H1 (cell line): ENCODE results near the gene PTPRG. TPM values are rescaled to one million over a fixed set of nuclear protein-coding genes. Genes with fewer than 3 reads are reported as not detected.

Experiments
- CTCF ChIA-PET: fragments of 300-600 bp; sonication (Branson Sonifier 250); formaldehyde crosslinking; loops from one replicate; lab custom pipeline; 2021; ENCODE audit not compliant: partially characterized antibody; lab: Charles Lee
- POLR2A ChIA-PET: fragments of 300-600 bp; sonication (Branson Sonifier 250); formaldehyde crosslinking; loops from one replicate; lab custom pipeline; 2021; ENCODE audit warnings: inconsistent platforms; ENCODE audit not compliant: partially characterized antibody; lab: Charles Lee
- DNase-seq, 2 experiments: peaks; one replicate each; pipeline versions ENCODE4 v3.0.0 to v3.0.0-alpha.2; 2010 to 2022; ENCODE audit warnings: low spot score in 2 of 2, low read depth in 1 of 2, mixed read lengths in 1 of 2
- FAIRE-seq: peaks from 2 replicates; lab custom pipeline; 2011; peaks lifted over from hg19 to GRCh38; lab: Jason Lieb, UNC
- H2AFZ ChIP-seq: 2 replicates; pipeline ENCODE4 v1.8.1; 2012; ENCODE audit warnings: low read length, inconsistent platforms
- H2AK5ac ChIP-seq: 2 replicates; pipeline ENCODE4 v1.6.1; 2013; ENCODE audit warnings: low read depth, low read length
- H2BK120ac ChIP-seq: replicated peaks from 2 replicates; pipeline ENCODE3; 2013; ENCODE audit warnings: low read depth, low read length, inconsistent platforms
- H2BK12ac ChIP-seq: 2 replicates; pipeline ENCODE4 v1.6.1; 2013; ENCODE audit warnings: low read depth, low read length
- H2BK15ac ChIP-seq: 2 replicates; pipeline ENCODE4 v1.6.1; 2013; ENCODE audit warnings: low read length
- H2BK20ac ChIP-seq: 2 replicates; pipeline ENCODE4 v1.6.1; 2013; ENCODE audit warnings: low read length
- H2BK5ac ChIP-seq: 2 replicates; pipeline ENCODE4 v1.6.1; 2013; ENCODE audit warnings: low read depth, low read length
- H3K14ac ChIP-seq: 2 replicates; pipeline ENCODE4 v1.6.1; 2013; ENCODE audit warnings: inconsistent platforms; ENCODE audit not compliant: insufficient read length
- H3K18ac ChIP-seq: 2 replicates; pipeline ENCODE4 v1.6.1; 2013; ENCODE audit warnings: low read length; ENCODE audit errors: extremely low read depth
- H3K23ac ChIP-seq: 2 replicates; pipeline ENCODE4 v1.6.1; 2013; ENCODE audit warnings: inconsistent platforms; ENCODE audit not compliant: insufficient read length
- H3K23me2 ChIP-seq: 2 replicates; pipeline ENCODE4 v1.6.1; 2013; ENCODE audit warnings: low read depth, low read length
- H3K27ac ChIP-seq: 2 replicates; pipeline ENCODE4 v1.6.1; 2011; ENCODE audit warnings: low read depth, low read length, inconsistent platforms
- H3K27me3 ChIP-seq, 4 experiments: replicated peaks in 1 of 4; 1 replicate in 1 of 4; 2 replicates in 3 of 4; pipeline versions ENCODE4 v1.6.1 to v1.8.1; 2011 to 2013; ENCODE audit warnings: low read length in 3 of 4, mild to moderate bottlenecking in 3 of 4, inconsistent platforms in 2 of 4, mixed read lengths in 2 of 4, moderate library complexity in 1 of 4; ENCODE audit not compliant: control insufficient read depth in 3 of 4, insufficient read depth in 3 of 4; ENCODE audit errors: extremely low read depth in 1 of 4
- H3K36me3 ChIP-seq, 4 experiments: 2 replicates each; pipeline versions ENCODE4 v1.6.1 to v1.8.1; 2011 to 2013; ENCODE audit warnings: mild to moderate bottlenecking in 4 of 4, low read length in 3 of 4, moderate library complexity in 2 of 4, control low read depth in 1 of 4, inconsistent platforms in 1 of 4; ENCODE audit not compliant: insufficient read depth in 4 of 4, control insufficient read depth in 2 of 4
- H3K4ac ChIP-seq: replicated peaks from 2 replicates; pipeline ENCODE3; 2013; ENCODE audit warnings: low read length, low read depth, mixed read lengths, inconsistent platforms; ENCODE audit not compliant: insufficient read length
- H3K4me1 ChIP-seq, 4 experiments: replicated peaks in 1 of 4; 1 replicate in 1 of 4; 2 replicates in 3 of 4; pipeline versions ENCODE4 v1.6.1 to v1.8.1; 2011 to 2013; ENCODE audit warnings: low read length in 3 of 4, inconsistent platforms in 2 of 4, mixed read lengths in 1 of 4; ENCODE audit not compliant: insufficient read depth in 4 of 4, control insufficient read depth in 3 of 4
- H3K4me2 ChIP-seq, 2 experiments: 2 replicates each; pipeline versions ENCODE4 v1.6.1 to v1.8.1; 2011 to 2013; ENCODE audit warnings: low read depth in 2 of 2, low read length in 2 of 2, control low read depth in 1 of 2, inconsistent platforms in 1 of 2, mild to moderate bottlenecking in 1 of 2; ENCODE audit not compliant: insufficient read depth in 1 of 2
- H3K4me3 ChIP-seq, 4 experiments: fragments of 200-600, 300-600 bp in 1 of 4; sonication (generic), shearing (Covaris generic), sonication (Bioruptor Twin) in 1 of 4; 2 replicates each; pipeline versions ENCODE4 v1.5.1 to v1.8.1; 2011 to 2016; ENCODE audit warnings: low read length in 4 of 4, low read depth in 3 of 4, control low read depth in 2 of 4, inconsistent platforms in 2 of 4, mild to moderate bottlenecking in 2 of 4, mixed read lengths in 1 of 4, moderate library complexity in 1 of 4; ENCODE audit not compliant: insufficient read depth in 2 of 4; ENCODE audit errors: extremely low read depth in 1 of 4
- H3K56ac ChIP-seq: replicated peaks from 2 replicates; pipeline ENCODE3; 2013; ENCODE audit warnings: low read depth, mild to moderate bottlenecking, mixed read lengths, low read length, inconsistent platforms; ENCODE audit not compliant: insufficient read length
- H3K79me1 ChIP-seq: 2 replicates; pipeline ENCODE4 v1.6.1; 2013; ENCODE audit warnings: low read depth, low read length, control low read depth
- H3K79me2 ChIP-seq, 2 experiments: 2 replicates each; pipeline versions ENCODE4 v1.6.1 to v1.8.1; 2012 to 2013; ENCODE audit warnings: low read length in 2 of 2, mild to moderate bottlenecking in 2 of 2, inconsistent platforms in 1 of 2; ENCODE audit not compliant: insufficient read depth in 2 of 2, control insufficient read depth in 1 of 2
- H3K9ac ChIP-seq, 4 experiments: replicated peaks in 1 of 4; 1 replicate in 1 of 4; 2 replicates in 3 of 4; pipeline versions ENCODE4 v1.6.1 to v1.8.1; 2011 to 2013; ENCODE audit warnings: low read depth in 3 of 4, low read length in 3 of 4, control low read depth in 2 of 4, mild to moderate bottlenecking in 2 of 4, moderate library complexity in 2 of 4, inconsistent platforms in 1 of 4; ENCODE audit errors: extremely low read depth in 1 of 4
- H3K9me3 ChIP-seq, 2 experiments: 2 replicates each; pipeline versions ENCODE4 v1.6.1 to v1.8.1; 2012 to 2013; ENCODE audit warnings: mild to moderate bottlenecking in 2 of 2, moderate library complexity in 2 of 2, control low read depth in 1 of 2, inconsistent platforms in 1 of 2, low read depth in 1 of 2, low read length in 1 of 2, mixed read lengths in 1 of 2; ENCODE audit not compliant: insufficient read depth in 2 of 2
- H4K20me1 ChIP-seq, 2 experiments: replicated peaks in 1 of 2; 2 replicates each; pipeline versions ENCODE3 to v1.8.1; 2011 to 2013; ENCODE audit warnings: inconsistent platforms in 2 of 2, low read length in 2 of 2, mild to moderate bottlenecking in 1 of 2; ENCODE audit not compliant: insufficient read depth in 2 of 2, control insufficient read depth in 1 of 2
- H4K5ac ChIP-seq: 2 replicates; pipeline ENCODE4 v1.6.1; 2013; ENCODE audit warnings: low read length, low read depth, mixed read lengths, inconsistent platforms; ENCODE audit not compliant: insufficient read length
- H4K8ac ChIP-seq: 2 replicates; pipeline ENCODE4 v1.8.0; 2013; ENCODE audit warnings: mild to moderate bottlenecking, moderate library complexity, low read length, inconsistent platforms; ENCODE audit not compliant: insufficient read depth; ENCODE audit errors: extremely low read depth
- H4K91ac ChIP-seq: replicated peaks from 2 replicates; pipeline ENCODE3; 2013; ENCODE audit warnings: low read length, mixed read lengths, inconsistent platforms; ENCODE audit not compliant: insufficient read length
- GABPA ChIP-seq: IDR thresholded peaks from 2 replicates; pipeline ENCODE4 v1.6.1; 2011; ENCODE audit warnings: mild to moderate bottlenecking, low read length, moderate library complexity, borderline replicate concordance; ENCODE audit not compliant: insufficient read depth
- GTF2F1 ChIP-seq: IDR thresholded peaks from 2 replicates; pipeline ENCODE4 v1.6.1; 2012; ENCODE audit warnings: low read depth, low read length, improper control_type of control experiment, borderline replicate concordance
- HDAC6 ChIP-seq: IDR thresholded peaks from one replicate; pipeline ENCODE4 v1.7.1; 2012; ENCODE audit warnings: low read depth, mild to moderate bottlenecking, inconsistent platforms, low read length, moderate library complexity
- MAFK ChIP-seq: IDR thresholded peaks from 2 replicates; pipeline ENCODE4 v1.6.1; 2012; ENCODE audit warnings: low read depth, mild to moderate bottlenecking, improper control_type of control experiment, low read length
- NANOG ChIP-seq: IDR thresholded peaks from 2 replicates; pipeline ENCODE4 v1.6.1; 2011; ENCODE audit warnings: low read length, low read depth, mild to moderate bottlenecking, inconsistent platforms; ENCODE audit not compliant: insufficient read depth, poor library complexity, severe bottlenecking
- POLR2A ChIP-seq, 2 experiments: IDR thresholded peaks; 1 replicate in 1 of 2; 2 replicates in 1 of 2; pipeline ENCODE4 v1.6.1; 2011; ENCODE audit warnings: low read depth in 2 of 2, low read length in 2 of 2, mild to moderate bottlenecking in 2 of 2; ENCODE audit errors: control extremely low read depth in 1 of 2
- RAD21 ChIP-seq, 2 experiments: IDR thresholded peaks in 1 of 2; conservative IDR thresholded peaks in 1 of 2; 2 replicates each; pipeline ENCODE4 v1.6.1; 2011; ENCODE audit warnings: low read depth in 2 of 2, low read length in 2 of 2, improper control_type of control experiment in 1 of 2, inconsistent platforms in 1 of 2, mild to moderate bottlenecking in 1 of 2, moderate library complexity in 1 of 2
- SAP30 ChIP-seq: fragments of 300-600 bp; sonication (generic); IDR thresholded peaks from 2 replicates; pipeline ENCODE4 v1.7.1; 2012; ENCODE audit warnings: low read length, moderate library complexity, mild to moderate bottlenecking, inconsistent platforms; ENCODE audit not compliant: insufficient read depth, insufficient replicate concordance
- SP2 ChIP-seq: IDR thresholded peaks from 2 replicates; pipeline ENCODE4 v1.6.1; 2012; ENCODE audit warnings: mild to moderate bottlenecking, low read length, inconsistent platforms
- TBP ChIP-seq: IDR thresholded peaks from 2 replicates; pipeline ENCODE4 v1.6.1; 2011; ENCODE audit warnings: low read depth, low read length, improper control_type of control experiment
- TCF12 ChIP-seq: IDR thresholded peaks from 2 replicates; pipeline ENCODE4 v1.6.1; 2011; ENCODE audit warnings: low read depth, mild to moderate bottlenecking, low read length
- ZNF274 ChIP-seq: IDR thresholded peaks from 2 replicates; pipeline ENCODE4 v1.7.0; 2012; ENCODE audit warnings: low read length, borderline replicate concordance; ENCODE audit errors: extremely low read depth
- WGBS, 2 experiments: shearing (Covaris generic) in 1 of 2; methylation state at CpG; one replicate each; pipeline versions ENCODE4 v1.1.6 to v1.1.7; 2013 to 2015; ENCODE audit warnings: low lambda C conversion rate in 2 of 2, mixed read lengths in 2 of 2, inconsistent platforms in 1 of 2, low coverage in 1 of 2, missing lambda C conversion rate in 1 of 2; ENCODE audit not compliant: insufficient replicate concordance in 2 of 2, insufficient coverage in 1 of 2, insufficient read length in 1 of 2; ENCODE audit errors: extremely low coverage in 1 of 2, missing lambda C conversion rate in 1 of 2; 5-methylcytosine and 5-hydroxymethylcytosine counted together
- polyA plus RNA-seq, 7 experiments: library from polyadenylated mRNA; depleted of rRNA in 3 of 7; stranded (reverse) in 5 of 7; unstranded in 2 of 7; fragments of >200 nt in 5 of 7; fragments of 200-250 nt in 2 of 7; gene quantifications; 1 replicate in 5 of 7; 2 replicates in 1 of 7; 4 replicates in 1 of 7; pipeline versions ENCODE4 v1.2.1 to v1.2.3, GENCODE V29; 2011 to 2013; ENCODE audit warnings: missing spikeins in 2 of 7, mixed read lengths in 2 of 7
- total RNA-seq: library from RNA; stranded (reverse); fragmentation: NEBNext Ultra II Directional; extraction: Animal tissue kit (Norgen Biotek cat#: 25700); gene quantifications from 2 replicates; pipeline ENCODE4 v1.2.1, GENCODE V29; 2021
- TF ChIP-seq, protein P1 (sequence below): IDR thresholded peaks from 2 replicates; pipeline ENCODE4 v1.6.1; 2012; ENCODE audit warnings: inconsistent platforms

The PTPRG gene
- total and polyA plus RNA-seq, 2 of the 8 experiments (the other 6 are each of a cell fraction or from before 2014, with no cell fraction given), result 23.3 to 96.2 TPM

DNA sequence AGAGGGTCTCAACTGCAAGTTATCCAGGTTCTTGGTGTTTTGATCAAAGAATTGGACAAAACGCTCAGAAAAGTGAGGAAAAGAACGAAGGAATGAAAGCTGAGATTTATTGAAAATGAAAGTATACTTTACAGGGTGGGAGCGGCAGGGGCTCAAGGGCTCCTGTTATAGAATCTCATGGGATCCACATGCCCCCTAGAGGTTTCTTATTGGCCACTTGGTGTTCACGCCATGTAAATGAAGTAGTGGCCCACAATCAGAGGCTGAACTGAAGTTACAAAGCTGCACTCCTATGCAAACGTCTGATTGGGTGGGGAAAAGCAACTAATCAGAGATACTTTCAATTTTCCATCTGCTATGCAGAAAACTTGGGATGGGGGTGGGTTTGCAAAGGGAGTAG is 216.7 kb downstream of the PTPRG start:
- Histone ChIP-seq H3K36me3 (no peaks in the 10 kb centered on the region), H3K18ac (no peak overlapping the region), H2BK15ac (0 out of 2 replicates have a peak overlapping the region, but pooled peaks have one; percentile 55), H3K4me3 (no peak overlapping the region), H3K23me2 (no peaks in the 10 kb centered on the region; the same call in 1 of the 2 replicates), H2BK12ac (no peak overlapping the region), H3K4me2 (no peak overlapping the region), H3K14ac (no peak overlapping the region), H2AK5ac (no peak overlapping the region), H3K27me3 (no peaks in the 10 kb centered on the region), H3K23ac (no peak overlapping the region), H3K4me1 (peaks cover 2 to 9% (median 5%) of the 10 kb centered on the region in 4 experiments; a peak in 4 of 7 replicates), H4K20me1 (peaks cover 2 to 6% of the 10 kb centered on the region in 2 experiments), H3K56ac (no peak overlapping the region), H3K9ac (no peak overlapping the region), H3K79me2 (peaks cover 4 to 94% of the 10 kb centered on the region in 2 experiments; a peak in 3 of 4 replicates), H2BK5ac (no peak overlapping the region), H2BK20ac (no peak overlapping the region), H4K8ac (no peak overlapping the region), H4K5ac (no peak overlapping the region), H2BK120ac (no peak overlapping the region), H3K4ac (no peak overlapping the region), H3K79me1 (peaks cover 8% of the 10 kb centered on the region), H2AFZ (no peak overlapping the region), H3K9me3 (no peaks in the 10 kb centered on the region), H4K91ac (no peak overlapping the region), H3K27ac (no peak overlapping the region)
- FAIRE-seq (peak; percentile 83), DNase-seq (no peak)
- ChIA-PET CTCF (interaction anchor here (0.9 to 2.4 kb wide), 6 partner anchors 7 to 214 kb away, joined by 3 to 10 read pairs (median 3); no protein-coding TSS in a partner anchor), POLR2A (interaction anchor here (0.9 to 2.4 kb wide), 5 partner anchors 11 to 201 kb away, joined by 3 to 6 read pairs (median 3); no protein-coding TSS in a partner anchor)
- 82% methylated on average over 5 of the region's 5 CpGs; no CpG with 5 or more reads in 1 of the 2 experiments for WGBS, 2 experiments
- TF ChIP-seq SAP30, result no peak
- TF ChIP-seq NANOG, result no peak
- TF ChIP-seq GABPA, result no peak
- TF ChIP-seq ZNF274, result no peak
- peak; percentile 61 to 66 for TF ChIP-seq RAD21 (IDR thresholded peaks at IDR 0.05 in 1 of 2, conservative IDR thresholded peaks at IDR 0.05 in 1 of 2; ENCODE audit: low read depth in 2 of 2, low read length in 2 of 2)
- no peak for TF ChIP-seq GTF2F1
- TF ChIP-seq POLR2A (IDR thresholded peaks at IDR 0.05; ENCODE audit: control extremely low read depth in 1 of 2, low read depth in 2 of 2, low read length in 2 of 2), result no peak
- no peak for TF ChIP-seq MAFK
- no peak for TF ChIP-seq TBP
- no peak for TF ChIP-seq SP2
- no peak for TF ChIP-seq TCF12
- TF ChIP-seq, protein P1, sequence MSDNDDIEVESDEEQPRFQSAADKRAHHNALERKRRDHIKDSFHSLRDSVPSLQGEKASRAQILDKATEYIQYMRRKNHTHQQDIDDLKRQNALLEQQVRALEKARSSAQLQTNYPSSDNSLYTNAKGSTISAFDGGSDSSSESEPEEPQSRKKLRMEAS, result no peak
- no peak for TF ChIP-seq HDAC6
